GM13977 (cell line): ENCODE measurements around the gene DNAJC5.

Source experiments
- DNase-seq: peaks from one replicate; pipeline ENCODE4 v3.0.0; 2012; ENCODE audit warnings: low spot score
- CTCF ChIP-seq: IDR thresholded peaks from 2 replicates; pipeline ENCODE4 v1.5.1; 2012; ENCODE audit warnings: mild to moderate bottlenecking, control low read depth; ENCODE audit not compliant: insufficient read depth; ENCODE audit errors: extremely low read depth, missing control alignments
- in situ Hi-C: fragments of 300-500 bp; cut with MboI; formaldehyde crosslinking; loops from one replicate; pipeline ENCODE4 v1.12.0; 2022; ENCODE audit warnings: low sequenced_read_pairs, low pct_unique_long_range_greater_than_20kb, mixed read lengths, inconsistent platforms; ENCODE audit not compliant: unreplicated experiment

DNAJC5 gene

GRCh38 chr20:63940472-63941266 lies 45.7 kb downstream of the DNAJC5 start:
- TF ChIP-seq CTCF = no peak
- in situ Hi-C loops = no loop called here
- DNase-seq = no peak

- no peak for TF ChIP-seq CTCF
- in situ Hi-C loops = no loop called here
- DNase-seq = peak; percentile 38
Observed at GRCh38 chr20:63941282-63942081, 46.6 kb downstream of the DNAJC5 start.

- TF ChIP-seq CTCF = no peak
- peak; percentile 67 for DNase-seq
- in situ Hi-C loops = no loop called here
Observed at GRCh38 chr20:63942250-63942951, 47.5 kb downstream of the DNAJC5 start.

GRCh38 chr20:63942969-63943807 lies 48.3 kb downstream of the DNAJC5 start:
- TF ChIP-seq CTCF = no peak
- in situ Hi-C loops = no loop called here
- no peak for DNase-seq

- no peak for DNase-seq
- in situ Hi-C loops = no loop called here
- no peak for TF ChIP-seq CTCF
Observed at GRCh38 chr20:63943808-63944077, 48.8 kb downstream of the DNAJC5 start.
